HG03469 (cell line): Measurements from ENCODE around the gene MAP2K2.

ENCODE experiments used
- ATAC-seq: cut with Tn5 transposase; IDR thresholded peaks from one replicate; pipeline ENCODE4 v1.9.1; 2021; ENCODE audit warnings: mild to moderate bottlenecking, moderate library complexity, moderate number of reproducible peaks; ENCODE audit not compliant: unreplicated experiment

Gene MAP2K2

DNA sequence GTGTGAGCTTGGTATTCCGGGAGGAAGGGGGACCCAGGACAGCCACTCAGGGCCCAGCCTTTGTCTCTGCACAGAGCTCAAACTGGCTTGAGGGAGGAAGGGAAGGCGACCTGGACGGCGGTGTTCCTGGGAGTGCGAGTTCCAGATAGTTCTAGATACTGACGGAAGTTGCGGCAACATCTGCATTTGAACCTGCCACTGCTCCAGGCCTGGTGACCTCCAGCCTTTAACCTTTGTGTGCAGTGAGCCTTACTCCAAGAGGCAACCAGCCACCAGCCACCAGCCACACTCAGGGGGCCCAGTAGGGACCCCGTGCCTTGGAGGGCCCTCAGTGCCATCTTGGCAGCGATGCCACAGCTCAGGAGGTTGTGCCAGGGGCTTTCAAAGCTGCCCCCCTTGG lies 41.8 kb downstream of the MAP2K2 start:
- no peak for ATAC-seq

DNA sequence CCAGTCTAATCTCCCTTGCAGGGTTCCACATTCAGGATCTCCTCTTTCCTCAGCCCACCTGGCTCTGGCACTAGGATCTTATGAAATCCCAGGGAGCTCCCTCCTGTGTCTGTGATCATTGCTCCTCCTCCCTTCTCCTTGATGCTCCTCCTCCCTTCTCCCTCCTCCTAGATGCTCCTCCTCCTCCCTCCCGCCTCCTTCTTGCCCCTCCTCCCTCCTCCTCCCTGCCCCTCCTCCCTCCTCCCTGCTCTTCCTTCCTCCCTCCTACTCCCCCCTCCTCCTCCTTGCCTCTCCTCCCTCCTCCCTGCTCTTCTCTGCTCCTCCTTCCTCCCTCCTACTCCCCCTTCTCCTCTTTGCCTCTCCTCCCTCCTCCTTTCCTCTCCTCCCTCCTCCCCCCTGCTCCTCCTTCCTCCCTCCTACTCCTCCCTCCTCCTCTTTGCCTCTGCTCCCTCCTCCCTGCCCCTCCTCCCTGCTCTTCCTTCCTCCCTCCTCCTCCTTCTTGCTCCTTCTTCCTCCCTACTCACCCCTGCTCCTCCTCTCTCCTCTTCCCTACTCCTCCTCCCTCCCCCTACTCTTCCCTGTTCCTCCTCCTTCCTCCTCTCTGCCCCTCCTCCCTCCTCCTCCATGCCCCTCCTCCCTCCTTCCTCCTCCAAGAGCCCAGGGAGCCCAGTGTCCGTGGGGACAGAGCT lies 42.3 kb downstream of the MAP2K2 start:
- no peak for ATAC-seq

DNA sequence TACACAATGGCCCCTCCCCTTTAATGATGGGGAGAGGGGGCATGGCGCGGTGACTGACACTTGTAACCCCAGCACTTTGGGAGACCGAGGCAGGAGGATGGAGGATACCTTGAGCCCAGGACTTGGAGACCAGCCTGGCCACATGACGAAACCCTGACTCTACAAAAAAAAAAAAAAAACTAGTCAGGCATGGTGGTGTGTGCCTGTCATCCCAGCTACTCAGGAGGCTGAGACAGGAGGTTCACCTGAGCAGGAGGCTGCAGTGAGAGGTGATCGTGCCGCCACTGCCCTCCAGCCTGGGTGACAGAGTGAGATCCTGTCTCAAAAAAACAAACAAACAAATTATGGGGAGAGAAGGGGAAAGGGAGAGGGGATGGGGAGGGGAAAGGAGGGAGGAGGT lies 43.4 kb downstream of the MAP2K2 start:
- ATAC-seq = no peak

DNA sequence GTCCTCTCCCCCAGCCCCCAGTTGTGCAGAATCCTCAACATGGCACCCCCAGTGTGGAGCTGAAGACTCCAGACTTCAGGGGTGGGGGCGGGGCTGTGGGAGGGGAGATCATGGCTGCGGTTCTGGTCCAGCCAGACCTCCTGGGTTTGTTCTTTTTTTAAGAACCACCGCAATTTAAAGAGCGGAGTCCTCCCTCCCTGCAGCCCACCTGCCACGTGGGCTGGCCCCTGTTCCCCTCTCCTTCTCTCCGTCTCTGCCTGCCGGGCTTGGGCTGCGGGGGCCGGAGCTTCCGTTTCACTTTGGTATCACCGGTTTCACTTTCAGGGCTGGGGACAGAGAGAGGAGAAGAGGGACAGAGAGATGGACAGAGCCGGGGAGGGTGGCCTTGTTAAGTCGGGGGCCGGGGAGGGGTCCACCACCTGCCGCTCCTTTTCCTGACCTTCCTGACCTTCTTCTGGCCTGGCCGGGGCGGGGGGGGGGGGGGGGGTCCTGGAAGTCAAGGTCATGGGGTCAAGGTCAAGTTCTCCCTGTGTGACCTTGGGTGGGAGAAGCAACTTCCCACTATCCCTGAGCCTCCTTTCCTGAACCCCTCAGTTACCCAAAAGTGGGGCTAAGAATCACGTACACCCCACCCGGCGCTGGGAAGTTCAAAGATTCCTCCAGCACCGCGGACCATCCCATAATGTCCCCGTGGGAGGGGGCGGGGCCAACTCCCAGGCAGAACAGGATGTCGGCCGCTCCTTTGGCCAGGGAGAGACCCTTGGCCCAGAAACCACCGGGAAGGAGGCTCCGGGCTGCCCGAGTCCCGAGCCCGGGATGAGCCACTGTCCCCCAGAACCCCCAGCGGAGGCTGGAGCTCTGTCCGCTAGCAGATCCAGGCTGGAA lies 45.9 kb downstream of the MAP2K2 start:
- no peak for ATAC-seq

DNA sequence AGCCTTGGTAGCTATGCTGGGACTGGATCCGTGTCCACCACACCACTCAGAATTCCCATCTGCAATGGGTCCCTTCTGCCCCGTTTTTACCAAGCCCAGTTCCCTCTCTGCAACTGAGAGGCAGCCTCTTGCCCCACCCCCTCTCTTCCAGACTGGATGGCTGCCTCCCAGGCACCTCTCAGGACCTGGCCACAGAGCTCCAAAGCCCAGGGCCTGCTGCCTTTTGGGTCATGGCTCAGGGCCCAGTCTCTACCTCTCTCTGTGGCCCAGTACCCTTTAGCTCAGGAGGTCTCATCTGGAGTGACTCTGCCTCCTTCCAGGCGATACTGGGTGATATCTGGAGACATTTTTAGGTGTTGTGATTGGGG lies 46.9 kb downstream of the MAP2K2 start:
- ATAC-seq = no peak

DNA sequence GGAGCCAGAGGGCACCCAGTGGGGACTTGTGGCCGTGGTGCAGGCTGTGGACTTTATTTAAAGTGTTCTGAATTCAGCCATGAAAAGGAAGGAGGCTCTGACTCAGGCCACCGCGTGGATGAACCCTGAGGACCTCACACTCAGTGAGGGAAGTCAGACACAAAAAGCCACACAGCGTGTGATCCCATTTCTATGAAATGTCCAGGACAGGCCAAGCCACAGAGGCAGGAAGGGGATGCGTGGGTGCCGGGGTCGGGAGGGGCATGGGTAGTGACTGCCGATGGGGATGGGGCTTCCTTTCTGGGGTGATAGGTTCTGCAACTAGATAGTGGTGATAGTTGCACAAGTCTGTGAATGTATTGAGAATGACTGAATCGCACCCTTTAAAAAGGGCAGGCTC lies 48.5 kb downstream of the MAP2K2 start:
- no peak for ATAC-seq

DNA sequence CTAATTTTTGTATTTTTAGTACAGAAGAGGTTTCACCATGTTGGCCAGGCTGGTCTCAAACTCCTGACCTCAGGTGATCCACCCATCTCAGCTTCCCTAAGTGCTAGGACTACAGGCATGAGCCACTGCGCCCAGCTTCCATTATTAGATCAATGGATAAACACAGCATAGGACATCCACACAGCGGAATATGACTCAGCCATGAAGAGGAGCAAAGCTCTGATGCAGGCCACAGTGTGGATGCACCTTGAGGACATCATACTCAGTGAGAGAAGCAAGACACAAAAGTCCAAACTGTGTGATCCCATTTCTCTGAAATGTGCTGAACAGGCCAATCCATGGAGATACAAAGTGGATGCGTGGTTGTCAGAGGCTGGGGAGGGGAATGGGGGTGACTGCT lies 52.3 kb downstream of the MAP2K2 start:
- ATAC-seq = no peak

DNA sequence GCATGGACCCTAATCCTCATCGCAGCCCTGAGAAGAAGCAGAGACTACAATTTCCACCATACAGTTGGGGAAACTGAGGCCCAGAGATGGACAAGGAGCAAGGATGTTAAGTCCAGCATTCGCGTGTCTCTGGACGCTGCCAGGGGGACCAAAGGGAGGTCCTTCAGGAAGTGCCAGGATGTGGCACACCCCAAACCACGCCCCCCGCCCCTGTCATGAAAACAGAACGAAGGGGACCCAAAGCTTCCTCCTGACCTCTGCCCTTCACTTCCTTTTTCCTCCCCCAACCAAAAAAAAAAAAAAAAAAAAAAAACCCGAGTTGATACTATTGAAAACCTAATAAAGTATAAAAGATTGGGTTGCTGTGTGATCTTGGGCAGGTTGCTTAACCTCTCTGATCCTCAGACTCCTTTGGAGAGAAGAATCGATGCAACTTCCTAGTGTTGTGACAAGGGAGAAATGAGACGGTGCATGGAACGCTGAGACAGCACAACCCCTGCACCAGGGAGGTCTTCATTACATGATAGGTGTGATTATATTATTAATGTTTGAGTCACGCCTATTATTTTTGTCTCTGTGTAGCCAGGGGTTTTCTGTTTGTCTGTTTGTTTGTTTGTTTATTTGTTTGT lies 54.5 kb downstream of the MAP2K2 start:
- ATAC-seq = no peak

DNA sequence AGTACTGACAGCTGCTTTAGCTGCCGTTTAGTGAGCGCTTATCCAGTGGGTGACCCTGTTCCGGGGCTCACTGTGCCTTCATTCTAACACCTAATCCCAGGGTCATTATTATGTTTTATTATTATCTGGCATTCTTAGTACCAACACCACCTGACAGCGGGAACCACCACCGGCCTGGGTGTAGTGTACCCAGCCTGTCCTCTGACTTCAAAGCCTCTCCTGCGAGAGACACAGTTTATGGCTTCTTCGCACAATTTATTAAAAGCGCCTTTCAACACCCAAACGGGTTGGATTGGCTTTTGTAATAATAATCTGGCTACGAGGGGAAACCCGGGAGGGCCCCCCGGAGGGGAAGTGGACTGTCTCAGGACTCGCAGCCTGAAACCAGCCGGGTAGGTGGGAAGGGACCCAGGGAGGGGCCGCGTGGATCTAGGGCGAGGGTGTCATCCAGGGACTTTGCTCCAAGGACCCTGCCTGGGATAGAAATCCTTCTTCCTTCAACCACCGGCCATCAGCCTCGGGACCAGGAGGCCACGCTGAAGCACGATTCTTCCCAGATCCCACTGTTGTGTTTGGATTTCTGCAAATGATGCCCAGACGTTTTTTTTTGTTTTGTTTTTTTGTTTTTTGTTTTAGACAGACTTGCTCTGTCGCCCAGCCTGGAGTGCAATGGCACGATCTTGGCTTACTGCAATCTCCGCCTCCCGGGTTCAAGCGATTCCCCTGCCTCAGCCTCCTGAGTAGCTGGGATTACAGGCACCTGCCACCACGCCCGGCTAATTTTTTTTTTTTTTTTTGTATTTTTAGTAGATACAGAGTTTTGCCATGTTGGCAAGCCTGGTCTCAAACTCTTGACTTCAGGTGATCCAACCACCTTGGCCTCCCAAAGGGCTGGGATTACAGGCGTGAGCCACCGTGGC lies 55.6 kb downstream of the MAP2K2 start:
- ATAC-seq = no peak

DNA sequence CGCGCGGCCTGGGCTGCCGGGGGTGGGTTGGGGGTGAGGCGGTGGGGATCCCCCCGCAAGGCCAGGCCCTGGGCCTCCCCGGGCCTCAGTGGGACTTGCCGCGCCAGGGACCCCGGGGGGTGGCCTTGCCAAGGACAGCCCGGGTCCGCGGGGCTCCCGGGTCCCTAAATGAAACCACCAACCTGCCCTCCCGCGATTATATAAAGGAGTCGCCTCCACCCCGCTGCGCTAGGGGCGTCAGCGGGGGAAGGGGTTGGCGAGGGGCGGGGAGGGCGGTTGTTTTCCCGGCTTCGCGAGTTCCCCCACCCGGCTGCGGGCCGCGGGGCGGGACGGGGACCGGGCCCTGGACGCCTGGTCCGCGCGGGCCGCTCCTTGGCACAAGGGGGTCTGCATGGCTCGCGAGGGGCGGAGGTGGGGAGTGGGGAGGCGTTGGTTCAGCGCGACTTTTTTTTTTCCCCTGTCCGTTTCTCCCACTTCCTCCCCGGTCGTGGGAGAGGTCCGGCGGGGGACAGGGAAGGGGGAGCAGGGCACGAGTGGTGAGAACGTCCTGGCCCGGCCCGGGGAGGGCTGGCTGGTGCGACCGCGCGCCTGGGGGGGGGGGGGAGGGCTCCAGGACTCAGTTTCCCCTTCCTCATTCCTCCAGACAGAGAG lies 56.4 kb downstream of the MAP2K2 start:
- no peak for ATAC-seq

DNA sequence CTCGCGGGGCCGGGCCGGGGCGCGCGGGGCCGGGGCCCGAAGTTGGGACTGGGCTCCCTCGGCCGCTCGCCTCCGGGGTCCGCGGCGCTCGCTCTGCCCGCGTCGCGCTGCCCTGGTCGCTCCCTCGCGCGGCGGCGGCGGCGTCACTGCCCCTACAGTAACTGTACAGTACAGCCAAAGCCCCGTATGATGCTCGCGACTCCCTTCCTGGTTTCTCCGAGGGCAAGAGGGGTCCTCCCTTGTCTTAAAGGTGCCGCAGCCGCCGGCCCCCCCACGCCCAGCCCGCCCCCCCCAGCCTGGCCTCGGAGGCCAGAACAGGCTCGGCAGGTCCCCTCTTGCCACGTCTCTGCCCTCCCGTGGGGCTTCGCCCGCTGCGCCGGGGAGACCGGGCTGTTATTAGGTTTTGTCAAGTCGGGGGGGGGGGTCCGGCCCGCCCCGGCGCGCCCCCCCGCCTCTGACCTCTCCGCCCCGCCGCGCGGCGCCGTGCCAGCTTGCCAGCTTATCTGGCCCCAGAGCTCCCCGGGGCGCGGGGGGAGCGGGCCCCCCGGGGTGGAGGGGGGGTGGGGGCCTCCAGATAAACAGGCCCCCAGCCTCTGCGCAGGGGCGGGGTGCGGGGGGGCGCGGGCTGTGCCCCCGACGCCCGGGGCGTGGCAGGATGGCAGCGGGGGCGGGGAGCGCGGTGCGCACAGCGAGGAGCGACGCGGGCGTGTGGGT lies 57.1 kb downstream of the MAP2K2 start, which contains the start of gene ZBTB7A:
Gene ZBTB7A, minus strand, starts transcription at position 218 of the 714 bp plus-strand sequence. CDS start 11,667 bp downstream, outside the sequence.
- no peak for ATAC-seq

DNA sequence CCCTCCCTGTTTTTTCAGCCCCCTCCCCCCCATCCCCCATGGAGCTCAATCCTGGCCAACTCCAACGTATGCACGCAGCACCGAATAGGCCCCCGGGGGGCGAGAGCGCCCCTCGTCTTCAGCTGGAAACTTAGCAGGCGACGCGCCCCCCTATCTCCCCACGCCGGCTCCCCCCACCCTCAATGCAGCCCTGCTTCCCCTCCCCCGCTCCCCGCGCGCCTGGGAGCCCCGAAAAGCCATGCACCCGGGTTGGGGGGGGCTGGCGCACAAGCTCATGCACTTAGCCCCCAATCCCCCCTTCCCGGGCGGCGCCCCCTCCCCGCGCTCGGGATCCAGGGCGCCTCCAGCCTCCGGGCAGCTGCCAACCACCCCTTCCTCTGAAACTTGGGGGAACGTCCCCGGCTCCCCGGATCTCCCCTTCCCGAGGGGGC lies 57.7 kb downstream of the MAP2K2 start:
- ATAC-seq = no peak

DNA sequence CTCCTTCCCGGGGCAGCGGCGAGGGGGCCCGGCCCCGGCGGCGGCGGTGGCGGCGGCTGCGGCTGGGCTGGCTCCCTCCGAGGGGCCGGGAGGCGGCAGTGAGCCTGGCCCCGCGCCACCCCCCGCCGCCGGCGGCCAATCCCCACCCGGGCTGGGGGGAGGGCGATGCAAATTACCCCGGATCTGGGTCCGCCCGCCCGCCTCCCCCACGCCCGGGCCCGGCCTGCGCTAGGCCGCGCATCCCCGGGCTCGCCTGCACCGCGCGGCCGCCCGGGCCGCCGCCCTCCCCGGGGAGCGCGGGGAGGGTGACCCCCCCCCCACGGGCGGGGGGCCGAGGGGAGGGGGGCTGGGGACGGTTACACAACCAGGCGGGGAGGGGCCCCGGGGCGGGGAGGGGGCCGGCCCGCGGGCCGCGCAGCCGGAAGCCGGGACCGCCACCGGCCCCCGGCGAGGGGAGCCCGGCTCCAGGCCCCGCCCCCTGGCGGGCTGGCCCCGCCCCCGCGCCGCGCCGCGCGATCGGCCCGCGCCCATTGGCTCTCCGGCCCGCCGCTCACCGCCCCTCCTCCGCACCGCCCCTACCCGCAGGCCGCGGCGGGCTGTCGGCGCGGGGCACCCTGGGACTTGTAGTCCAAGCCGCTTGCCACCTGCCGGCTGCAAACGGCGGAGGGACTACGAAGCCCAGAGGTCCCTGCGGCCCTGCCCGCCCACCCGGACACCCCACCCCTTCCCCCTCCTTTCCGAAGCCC lies 58.3 kb downstream of the MAP2K2 start:
- ATAC-seq = peak; percentile 62

DNA sequence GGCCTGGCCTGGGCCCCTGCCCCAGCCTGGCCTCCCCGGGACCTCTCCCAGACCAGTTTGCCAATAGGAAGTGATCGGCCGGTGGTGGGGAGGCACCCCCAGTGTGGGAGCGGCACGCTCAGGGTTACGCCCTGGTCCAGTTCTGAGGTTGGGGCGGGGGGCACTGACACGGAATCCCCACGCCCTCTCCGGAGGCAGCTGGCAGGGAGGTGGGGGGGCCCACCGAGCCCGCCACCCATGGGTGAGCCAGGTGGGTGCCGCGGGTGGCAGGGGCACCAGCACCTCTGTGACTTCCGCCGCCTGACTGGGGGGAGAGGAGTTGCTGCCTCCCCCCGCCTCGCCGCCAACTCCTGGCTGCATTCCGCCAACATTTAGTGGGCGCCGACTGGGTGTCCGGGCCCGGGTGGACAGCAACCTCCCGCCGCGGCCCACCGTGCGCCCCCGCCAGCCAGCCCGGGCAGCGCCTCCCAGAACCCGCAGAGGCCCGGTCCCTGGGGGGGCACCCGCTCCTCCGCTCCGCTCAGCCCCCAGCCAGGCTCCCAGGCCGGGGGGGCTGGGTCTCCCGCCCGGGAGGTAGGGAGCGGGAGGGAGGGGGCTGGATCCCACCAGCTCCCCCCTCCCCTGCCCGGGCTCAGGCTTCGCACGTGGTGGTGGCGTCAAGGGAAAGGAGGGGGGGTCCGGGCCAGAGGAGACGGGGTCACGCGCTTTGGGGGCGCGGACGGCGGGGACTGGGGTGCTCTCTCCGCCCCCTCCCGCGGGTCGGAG lies 59.2 kb downstream of the MAP2K2 start:
- no peak for ATAC-seq

DNA sequence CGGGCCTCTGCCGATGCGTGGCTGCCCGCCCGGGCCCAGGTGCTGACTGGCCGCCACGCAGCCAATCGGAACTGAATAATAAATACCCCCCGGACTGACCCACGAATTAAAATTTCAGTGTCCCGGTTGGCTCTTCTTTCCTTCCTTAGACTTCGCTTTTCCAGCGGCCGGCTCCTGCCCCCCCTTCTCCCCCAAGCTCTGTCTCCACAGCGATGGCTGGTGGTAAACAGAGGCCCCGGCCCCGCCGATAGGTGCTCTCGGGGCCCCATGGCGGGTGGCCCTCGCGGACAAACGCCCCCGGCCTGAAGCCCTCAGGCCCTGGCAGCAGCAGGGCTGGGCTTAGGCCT lies 59.8 kb downstream of the MAP2K2 start:
- no peak for ATAC-seq

DNA sequence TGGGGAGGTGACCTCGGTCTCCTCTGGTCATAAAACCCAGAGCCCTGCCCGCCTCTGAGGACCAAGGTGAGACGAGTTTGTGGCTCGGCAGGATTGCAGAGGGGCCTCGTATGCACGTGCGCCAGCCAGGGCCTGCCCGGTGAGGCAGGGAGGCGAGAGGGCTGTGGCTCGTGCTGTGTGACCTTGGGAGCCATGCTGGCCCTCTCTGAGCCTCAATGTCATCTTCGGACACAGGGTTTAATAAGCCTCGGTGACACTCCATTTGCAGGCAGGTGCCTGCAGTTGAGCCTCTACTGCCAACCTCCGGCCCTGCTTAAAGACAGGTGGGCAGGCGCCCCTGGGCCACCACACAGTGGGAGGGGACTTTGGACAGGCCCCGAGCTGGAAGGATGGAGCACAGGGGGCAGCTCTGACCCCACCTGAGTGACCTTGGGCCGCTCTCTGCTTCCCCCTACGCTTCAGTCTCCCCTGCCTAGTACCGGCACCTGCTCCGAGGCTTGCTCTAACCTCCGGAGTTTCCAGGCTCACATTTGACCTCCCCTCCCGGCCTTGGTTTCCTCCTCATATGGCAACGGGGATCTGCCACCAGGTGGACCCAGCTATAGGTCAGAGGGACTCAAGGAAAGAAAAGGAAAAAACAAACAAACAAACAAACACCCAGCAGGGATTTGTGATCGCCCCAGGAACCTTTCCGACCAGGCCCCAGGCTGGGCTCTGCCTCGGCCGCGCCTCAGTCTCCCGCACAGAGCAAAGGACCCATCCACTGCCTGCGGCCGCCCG lies 60.4 kb downstream of the MAP2K2 start:
- ATAC-seq = no peak
